Mucosa of stomach (tissue), 1 donor: ENCODE data around the gene CRYAA.
A peak's percentile ranks its signal among the peaks of the same experiment; 100 is the strongest.

Source experiments
- H3K27me3 ChIP-seq: one replicate; pipeline ENCODE4 v1.7.0; 2013; ENCODE audit warnings: mild to moderate bottlenecking, low read length; ENCODE audit not compliant: control insufficient read depth, insufficient read depth
- H3K36me3 ChIP-seq: one replicate; pipeline ENCODE4 v1.7.0; 2013; ENCODE audit warnings: low read length; ENCODE audit not compliant: control insufficient read depth, insufficient read depth
- H3K4me1 ChIP-seq: one replicate; pipeline ENCODE4 v1.7.0; 2013; ENCODE audit warnings: mild to moderate bottlenecking, low read length; ENCODE audit not compliant: control insufficient read depth, insufficient read depth
- H3K4me3 ChIP-seq: one replicate; pipeline ENCODE4 v1.7.0; 2013; ENCODE audit warnings: low read length
- H3K9ac ChIP-seq: one replicate; pipeline ENCODE4 v1.7.0; 2013; ENCODE audit warnings: mild to moderate bottlenecking, low read length, moderate library complexity
- H3K9me3 ChIP-seq: one replicate; pipeline ENCODE4 v1.7.0; 2013; ENCODE audit warnings: mild to moderate bottlenecking, low read length, moderate library complexity; ENCODE audit not compliant: control insufficient read depth
- donor health status: Pancreatic carcinoma.

The CRYAA gene

DNA sequence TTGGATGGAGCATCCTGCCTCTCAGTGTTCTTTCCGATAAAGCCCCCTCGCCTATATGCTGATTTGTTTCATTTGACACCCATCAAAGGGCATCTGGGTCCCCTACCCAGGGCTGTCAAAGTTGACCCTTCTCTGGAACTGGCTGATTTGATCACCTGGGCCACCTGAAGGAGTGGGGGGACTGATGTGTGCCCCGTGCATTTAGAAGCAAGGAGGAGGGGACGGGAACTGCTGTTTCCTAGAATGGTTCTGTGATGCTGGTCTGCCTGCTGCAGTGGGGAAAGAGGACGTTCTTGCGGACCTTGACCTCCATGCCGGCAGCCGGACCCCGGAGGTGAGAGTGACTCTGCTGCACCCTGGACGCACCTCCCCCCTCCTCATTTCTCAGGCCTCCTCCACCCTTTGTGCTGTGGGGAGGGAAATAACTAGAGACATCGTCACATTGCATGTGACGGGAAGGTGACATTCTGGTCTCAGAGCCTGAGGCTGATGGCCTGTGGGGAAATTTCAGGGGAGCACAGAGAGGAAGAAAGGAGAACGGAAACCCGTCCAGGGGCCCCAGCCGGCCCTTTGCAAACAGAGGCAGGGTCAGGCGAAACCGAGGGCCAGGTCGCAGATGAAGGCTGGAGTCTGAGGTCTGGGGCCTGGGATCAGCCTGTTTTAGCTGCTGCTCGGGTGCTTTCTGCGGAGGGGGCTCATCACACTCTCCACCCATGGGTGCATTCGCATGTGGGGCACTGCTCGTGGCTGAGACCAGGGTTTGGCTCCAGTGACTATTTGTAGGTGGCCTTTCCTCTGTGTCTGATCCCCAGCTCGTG, 25.7 kb downstream of the CRYAA start:
- Histone ChIP-seq H3K27me3 (peaks cover 7% of the 10 kb centered on the region), H3K36me3 (no peaks in the 10 kb centered on the region), H3K9me3 (no peaks in the 10 kb centered on the region), H3K4me1 (peaks cover 18% of the 10 kb centered on the region), H3K9ac (no peak overlapping the region), H3K4me3 (no peak overlapping the region)

- Histone ChIP-seq H3K36me3 (no peaks in the 10 kb centered on the region), H3K9me3 (no peaks in the 10 kb centered on the region), H3K4me1 (peaks cover 18% of the 10 kb centered on the region), H3K9ac (no peak overlapping the region), H3K4me3 (no peak overlapping the region), H3K27me3 (peaks cover 7% of the 10 kb centered on the region)
Measured at GRCh38 chr21:43195121-43196021, 26.6 kb downstream of the CRYAA start.

DNA sequence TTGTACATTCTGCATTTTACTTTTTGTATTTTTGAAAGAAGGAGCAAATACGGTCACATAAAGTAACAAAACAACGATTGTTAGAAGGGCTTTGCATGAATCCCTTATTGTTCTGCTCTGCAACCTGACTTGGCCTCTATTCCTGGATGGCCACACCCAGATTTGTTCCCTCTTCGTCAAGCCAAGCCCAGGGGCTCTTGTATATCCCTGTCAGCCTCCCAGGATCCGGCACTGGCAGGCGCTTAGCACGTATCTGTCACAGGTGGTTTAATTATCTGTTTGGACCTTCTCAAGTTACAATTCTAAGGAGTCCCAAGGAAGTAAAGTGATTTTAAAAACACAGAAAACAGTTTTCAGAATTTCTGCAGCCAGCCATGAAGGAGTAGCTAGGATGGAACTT, 28.0 kb downstream of the CRYAA start:
- peak overlapping the region; percentile 2 for H3K9ac ChIP-seq
- peaks cover 18% of the 10 kb centered on the region for H3K4me1 ChIP-seq
- no peak overlapping the region for H3K4me3 ChIP-seq

DNA sequence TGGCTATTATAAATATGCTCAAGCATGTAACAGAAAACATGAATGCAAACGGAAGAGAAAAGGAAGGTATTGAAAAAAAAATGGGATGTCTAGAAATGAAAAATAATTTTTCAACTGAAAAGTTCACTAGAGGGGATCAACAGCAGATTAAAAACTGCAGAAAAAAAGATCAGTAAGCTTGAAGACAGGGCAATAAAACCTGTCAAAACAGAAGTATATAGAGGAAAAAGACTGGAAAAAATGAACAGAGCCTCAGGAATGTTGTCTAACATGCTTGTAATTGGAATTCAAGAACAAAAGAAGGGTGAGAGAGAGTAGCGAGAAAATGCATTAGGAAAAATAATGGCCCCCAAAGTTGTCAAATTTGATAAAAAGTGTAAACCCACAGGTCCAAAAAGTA, 29.6 kb downstream of the CRYAA start:
- H3K9me3 ChIP-seq, result no peaks in the 10 kb centered on the region
- H3K36me3 ChIP-seq, result no peaks in the 10 kb centered on the region
- no peak overlapping the region for H3K9ac ChIP-seq
- H3K4me3 ChIP-seq, result no peak overlapping the region
- H3K27me3 ChIP-seq, result no peaks in the 10 kb centered on the region
- H3K4me1 ChIP-seq, result peaks cover 18% of the 10 kb centered on the region

More for the DNA sequence above, 28.0 kb downstream of the CRYAA start:
- Histone ChIP-seq H3K9me3 (no peaks in the 10 kb centered on the region), H3K27me3 (peaks cover 7% of the 10 kb centered on the region), H3K36me3 (no peaks in the 10 kb centered on the region)

- Histone ChIP-seq H3K9me3 (no peaks in the 10 kb centered on the region), H3K9ac (no peak overlapping the region), H3K4me3 (no peak overlapping the region), H3K36me3 (no peaks in the 10 kb centered on the region), H3K27me3 (no peaks in the 10 kb centered on the region), H3K4me1 (peaks cover 11% of the 10 kb centered on the region)
Measured at GRCh38 chr21:43201491-43201890, 32.7 kb downstream of the CRYAA start.

- Histone ChIP-seq H3K27me3 (no peaks in the 10 kb centered on the region), H3K4me1 (no peaks in the 10 kb centered on the region), H3K36me3 (no peaks in the 10 kb centered on the region), H3K9me3 (no peaks in the 10 kb centered on the region), H3K4me3 (no peak overlapping the region), H3K9ac (no peak overlapping the region)
Measured at GRCh38 chr21:43203591-43203990, 34.8 kb downstream of the CRYAA start.

GRCh38 chr21:43204638-43205037, 35.8 kb downstream of the CRYAA start:
- no peak overlapping the region for H3K4me3 ChIP-seq
- no peaks in the 10 kb centered on the region for H3K36me3 ChIP-seq
- H3K9me3 ChIP-seq, result no peaks in the 10 kb centered on the region
- H3K27me3 ChIP-seq, result no peaks in the 10 kb centered on the region
- H3K9ac ChIP-seq, result no peak overlapping the region
- no peaks in the 10 kb centered on the region for H3K4me1 ChIP-seq

DNA sequence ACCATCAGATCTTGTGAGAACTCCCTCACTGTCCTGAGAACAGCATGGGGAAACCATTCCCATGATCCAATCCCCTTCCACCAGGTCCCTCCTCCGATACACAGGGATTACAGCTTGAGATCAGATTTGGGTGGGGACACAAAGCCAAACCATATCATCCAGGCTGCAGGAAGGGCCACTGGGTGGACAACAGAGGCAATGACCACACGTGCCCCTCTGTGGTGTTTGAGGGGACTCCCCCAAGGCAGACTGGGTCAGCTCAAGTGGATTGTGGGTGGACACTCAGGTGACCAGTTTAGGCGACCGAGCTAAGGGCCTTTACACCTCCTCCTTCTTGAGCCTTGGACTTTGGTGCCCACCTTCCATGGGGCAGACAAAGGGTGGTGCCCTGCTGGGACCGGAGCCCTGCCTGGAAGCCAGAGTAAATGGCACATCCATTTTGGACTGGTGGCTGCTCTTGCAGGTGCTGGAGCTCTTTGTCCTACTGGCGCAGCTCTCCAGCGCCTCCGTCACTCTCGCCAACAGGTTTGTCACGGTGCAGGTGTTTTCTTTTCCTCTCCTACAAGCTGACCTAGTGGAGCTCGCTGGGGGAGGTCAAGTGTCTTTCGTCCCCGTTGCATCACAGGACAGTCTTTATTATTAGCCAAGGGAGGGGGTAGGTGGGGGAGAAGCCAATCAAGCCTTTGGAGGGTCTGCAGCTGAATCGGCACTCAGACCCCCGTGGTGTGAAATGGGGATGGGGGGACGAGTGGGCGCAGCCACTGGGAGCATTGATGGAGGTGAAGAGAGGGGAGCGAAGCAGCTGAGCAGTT, 37.6 kb downstream of the CRYAA start:
- no peaks in the 10 kb centered on the region for H3K27me3 ChIP-seq
- H3K4me1 ChIP-seq, result peaks cover 15% of the 10 kb centered on the region
- no peak overlapping the region for H3K4me3 ChIP-seq
- H3K9me3 ChIP-seq, result no peaks in the 10 kb centered on the region
- H3K9ac ChIP-seq, result no peak overlapping the region
- no peaks in the 10 kb centered on the region for H3K36me3 ChIP-seq

DNA sequence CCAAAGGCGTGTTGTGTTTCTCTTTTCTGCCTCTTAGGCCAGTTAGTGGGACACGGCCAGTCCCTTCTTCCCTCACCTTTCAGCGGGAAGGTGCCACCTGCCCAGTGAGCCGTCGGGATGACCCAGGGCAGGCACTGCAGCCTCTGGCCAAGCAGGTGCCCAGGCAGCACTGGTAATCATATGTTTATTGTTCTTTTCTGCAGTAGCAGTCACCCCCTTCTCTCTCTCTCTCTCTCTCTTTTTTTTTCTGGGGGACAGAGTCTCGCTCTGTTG, 38.2 kb downstream of the CRYAA start:
- Histone ChIP-seq H3K36me3 (no peaks in the 10 kb centered on the region), H3K4me1 (peaks cover 20% of the 10 kb centered on the region), H3K4me3 (no peak overlapping the region), H3K9me3 (no peaks in the 10 kb centered on the region), H3K27me3 (no peaks in the 10 kb centered on the region), H3K9ac (no peak overlapping the region)

DNA sequence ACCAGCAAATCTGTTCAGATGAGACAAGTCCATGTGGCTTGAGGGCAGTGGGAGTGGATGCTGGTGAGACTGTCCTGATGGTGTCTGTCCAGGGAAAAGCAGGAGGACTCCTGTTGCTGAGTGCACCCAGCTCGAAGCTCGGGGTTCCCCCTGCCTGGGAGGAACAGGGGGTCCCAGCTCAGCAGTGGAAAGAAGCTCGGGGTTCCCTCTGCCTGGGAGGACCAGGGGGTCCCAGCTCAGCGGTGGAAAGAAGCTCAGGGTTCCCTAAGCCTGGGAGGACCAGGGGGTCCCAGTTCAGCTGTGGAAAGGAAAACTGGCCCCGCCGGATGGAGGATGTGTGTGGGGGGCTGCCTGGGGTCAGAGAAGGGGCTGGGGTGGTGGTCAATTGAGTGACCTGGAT, 39.1 kb downstream of the CRYAA start:
- Histone ChIP-seq H3K36me3 (no peaks in the 10 kb centered on the region), H3K9me3 (no peaks in the 10 kb centered on the region), H3K27me3 (no peaks in the 10 kb centered on the region), H3K4me1 (peaks cover 21% of the 10 kb centered on the region), H3K4me3 (no peak overlapping the region), H3K9ac (no peak overlapping the region)

DNA sequence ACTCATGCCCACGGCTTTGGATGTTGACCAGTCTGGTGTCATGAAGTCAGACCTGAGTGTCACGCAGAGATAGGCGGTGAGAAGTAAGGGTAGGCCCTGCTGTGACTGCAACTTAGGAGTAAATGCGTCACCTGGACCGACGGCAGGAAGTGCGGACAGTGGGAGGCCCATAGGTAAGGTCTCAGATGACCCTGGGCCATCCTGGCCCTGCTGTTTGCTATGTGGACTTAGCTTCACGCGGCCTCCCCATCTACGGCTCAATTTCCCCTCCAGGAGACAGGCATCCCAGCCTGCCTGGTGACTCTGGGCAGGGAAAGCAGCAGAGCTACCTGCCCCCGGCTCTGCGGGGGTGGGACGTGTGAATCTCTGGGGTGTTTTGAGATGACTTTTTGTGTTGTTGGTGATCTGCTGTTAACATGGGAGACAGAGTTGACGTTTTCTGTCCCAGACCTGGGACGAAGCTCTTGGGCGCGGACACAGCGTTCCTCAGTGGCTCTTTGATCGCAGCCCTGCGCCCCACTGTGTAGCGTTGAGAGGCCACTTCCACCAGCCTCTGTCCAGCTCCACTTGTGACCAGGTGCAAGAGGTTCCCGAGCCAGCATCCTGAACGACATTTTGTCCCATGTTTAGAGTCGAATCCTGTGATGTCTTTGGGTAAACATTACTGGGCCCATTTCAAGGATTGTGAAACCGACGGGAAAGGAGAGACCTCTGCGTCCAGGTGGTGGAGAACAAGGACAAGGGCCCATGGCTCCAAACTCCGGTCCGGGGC, 39.9 kb downstream of the CRYAA start:
- peaks cover 21% of the 10 kb centered on the region for H3K4me1 ChIP-seq
- no peak overlapping the region for H3K9ac ChIP-seq
- H3K4me3 ChIP-seq, result no peak overlapping the region
- H3K36me3 ChIP-seq, result no peaks in the 10 kb centered on the region
- H3K9me3 ChIP-seq, result no peaks in the 10 kb centered on the region
- H3K27me3 ChIP-seq, result no peaks in the 10 kb centered on the region
